Transverse colon (tissue), 3 donors: ENCODE data around the gene RPS10.

Experiments used
- POLR2A ChIP-seq: fragments of 450-650 bp; IDR thresholded peaks from one replicate; pipeline ENCODE4 v1.6.1; 2016; ENCODE audit warnings: antibody characterized with exemption, mild to moderate bottlenecking, moderate library complexity
- TF ChIP-seq, protein P1 (sequence below), 5 experiments: fragments of 200-600 bp in 3 of 5; fragments of 450-650 bp in 2 of 5; sonication (generic) in 3 of 5; IDR thresholded peaks; 1 replicate in 2 of 5; 2 replicates in 3 of 5; pipeline ENCODE4 v1.5.1; 2016 to 2017; ENCODE audit warnings: antibody characterized with exemption in 5 of 5, inconsistent platforms in 3 of 5, mild to moderate bottlenecking in 2 of 5, moderate library complexity in 1 of 5

DNA sequence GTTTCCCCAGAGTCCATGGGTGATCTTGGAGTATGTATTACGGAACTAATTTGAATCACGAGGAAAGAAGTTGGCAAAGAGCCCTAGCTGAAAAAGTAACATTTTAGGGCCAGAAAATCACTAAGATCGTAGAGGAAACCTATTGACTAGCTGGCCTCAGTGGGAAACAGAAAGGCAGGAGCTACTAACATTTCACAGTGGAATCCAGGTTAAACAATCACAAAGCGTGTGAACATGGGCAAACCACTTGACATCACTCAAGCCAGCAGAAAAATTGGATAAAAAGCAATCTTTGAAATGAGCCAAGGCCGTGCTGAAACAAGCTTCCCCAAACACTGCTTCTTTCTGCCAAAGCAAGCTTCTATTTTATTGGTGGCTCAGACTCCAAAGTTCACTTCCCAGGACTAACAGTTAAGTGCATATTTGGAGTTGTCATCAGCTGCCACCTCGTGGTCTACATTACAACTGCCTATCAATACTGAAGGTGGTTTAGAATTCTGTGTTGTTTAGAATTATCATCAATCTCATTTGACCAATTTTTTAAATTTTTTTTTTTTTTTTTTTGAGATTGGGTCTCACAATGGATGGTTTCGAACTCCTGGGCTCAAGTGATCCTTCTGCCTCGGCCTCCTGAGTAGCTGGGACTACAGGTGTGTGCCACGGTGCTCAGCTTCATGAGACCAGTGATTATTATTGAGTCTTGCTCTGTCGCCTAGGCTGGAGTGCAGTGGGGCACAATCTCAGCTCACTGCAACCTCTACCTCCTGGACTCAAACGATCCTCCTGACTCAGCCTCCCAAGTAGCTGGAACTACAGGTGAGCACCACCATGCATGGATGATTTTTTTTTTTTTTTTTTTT is 10.6 kb downstream of the RPS10 start:
- TF ChIP-seq, protein P1, sequence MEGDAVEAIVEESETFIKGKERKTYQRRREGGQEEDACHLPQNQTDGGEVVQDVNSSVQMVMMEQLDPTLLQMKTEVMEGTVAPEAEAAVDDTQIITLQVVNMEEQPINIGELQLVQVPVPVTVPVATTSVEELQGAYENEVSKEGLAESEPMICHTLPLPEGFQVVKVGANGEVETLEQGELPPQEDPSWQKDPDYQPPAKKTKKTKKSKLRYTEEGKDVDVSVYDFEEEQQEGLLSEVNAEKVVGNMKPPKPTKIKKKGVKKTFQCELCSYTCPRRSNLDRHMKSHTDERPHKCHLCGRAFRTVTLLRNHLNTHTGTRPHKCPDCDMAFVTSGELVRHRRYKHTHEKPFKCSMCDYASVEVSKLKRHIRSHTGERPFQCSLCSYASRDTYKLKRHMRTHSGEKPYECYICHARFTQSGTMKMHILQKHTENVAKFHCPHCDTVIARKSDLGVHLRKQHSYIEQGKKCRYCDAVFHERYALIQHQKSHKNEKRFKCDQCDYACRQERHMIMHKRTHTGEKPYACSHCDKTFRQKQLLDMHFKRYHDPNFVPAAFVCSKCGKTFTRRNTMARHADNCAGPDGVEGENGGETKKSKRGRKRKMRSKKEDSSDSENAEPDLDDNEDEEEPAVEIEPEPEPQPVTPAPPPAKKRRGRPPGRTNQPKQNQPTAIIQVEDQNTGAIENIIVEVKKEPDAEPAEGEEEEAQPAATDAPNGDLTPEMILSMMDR (IDR thresholded peaks at IDR 0.05) = peak; percentile 66 to 91 (median 72)
- TF ChIP-seq POLR2A = no peak
